ENCODE measurements around the gene KDM4B. TPM values are rescaled to one million over a fixed set of nuclear protein-coding genes. Genes with fewer than 3 reads are reported as not detected.

KDM4B gene
- polyA plus RNA-seq, 1 of the 3 experiments (the other 2 are of a cell fraction): 12.2 TPM

DNA sequence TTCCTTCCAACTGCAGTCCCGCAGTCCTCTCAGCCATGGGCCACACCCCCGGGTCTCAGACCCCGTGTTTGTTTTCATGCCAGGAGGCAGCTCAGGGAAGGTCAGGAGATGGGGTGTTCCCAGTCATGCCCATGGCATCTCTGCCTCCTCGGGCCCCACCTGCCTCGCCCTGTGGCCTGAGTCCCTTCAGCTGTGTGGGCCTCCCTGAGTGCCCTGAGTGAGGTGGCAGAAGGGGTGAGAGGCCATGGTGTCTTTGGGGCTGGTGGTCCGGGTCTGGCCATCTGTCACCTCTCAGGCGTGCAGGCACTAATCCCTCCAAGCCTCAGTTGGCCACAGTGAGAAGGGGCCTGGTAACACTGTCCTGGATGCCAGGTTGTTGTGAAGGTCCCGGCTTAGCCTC, 10.9 kb upstream of the KDM4B start:
- Histone ChIP-seq H3K9me3 (no peaks in the 10 kb centered on the region), H4K20me1 (ENCODE audit: insufficient read depth) (peaks cover 1% of the 10 kb centered on the region; the same call in 1 of the 2 replicates), H2AFZ (ENCODE audit: low read depth) (no peak overlapping the region), H3K4me3 (ENCODE audit: low read depth in 2 of 2, low read length in 1 of 2) (no peak overlapping the region), H3K9me2 (no peaks in the 10 kb centered on the region), H3K79me2 (ENCODE audit: insufficient read depth) (peaks cover 8% of the 10 kb centered on the region; the same call in 1 of the 2 replicates), H3K4me1 (ENCODE audit: control insufficient read depth in 1 of 2, insufficient read depth in 2 of 2, low read depth in 1 of 2, low read length in 1 of 2) (no peaks in the 10 kb centered on the region), H3F3A (replicated peaks; ENCODE audit: insufficient read depth) (peaks cover 3% of the 10 kb centered on the region), H3K27ac (ENCODE audit: low read depth in 2 of 2, low read length in 1 of 2) (no peak overlapping the region), H3K4me2 (no peak overlapping the region), H3K36me3 (replicated peaks in 1 of 2; ENCODE audit: control insufficient read depth in 1 of 2, insufficient read depth in 2 of 2, low read length in 1 of 2) (peaks cover 19 to 32% of the 10 kb centered on the region in 2 experiments), H3K9ac (no peak overlapping the region), H3K27me3 (ENCODE audit: insufficient read depth) (no peaks in the 10 kb centered on the region)
- TF ChIP-seq RCOR1 (IDR thresholded peaks at IDR 0.05; ENCODE audit: low read length) (no peak), EP300 (IDR thresholded peaks at IDR 0.05; ENCODE audit: borderline replicate concordance in 1 of 2, low read depth in 1 of 2, low read length in 1 of 2) (no peak), GABPA (IDR thresholded peaks at IDR 0.05; ENCODE audit: low read depth) (no peak), GATA2 (CRISPR knock-in tag; IDR thresholded peaks at IDR 0.05) (no peak), MEF2A (IDR thresholded peaks at IDR 0.05; ENCODE audit: borderline replicate concordance, low read depth) (no peak), ELF1 (IDR thresholded peaks at IDR 0.05) (no peak), POLR2AphosphoS5 (IDR thresholded peaks at IDR 0.05; ENCODE audit: low read depth, low read length) (no peak), TAF1 (IDR thresholded peaks at IDR 0.05; ENCODE audit: borderline replicate concordance, low read depth, low read length) (no peak), SMC3 (IDR thresholded peaks at IDR 0.05; ENCODE audit: low read depth, low read length) (no peak), EZH2phosphoT487 (IDR thresholded peaks at IDR 0.05; ENCODE audit: borderline replicate concordance, low read depth) (no peak), FOXJ3 (CRISPR knock-in tag; IDR thresholded peaks at IDR 0.05) (no peak), CHD2 (IDR thresholded peaks at IDR 0.05; ENCODE audit: low read length, partially characterized antibody) (no peak), FOSL2 (IDR thresholded peaks at IDR 0.05; ENCODE audit: borderline replicate concordance, low read depth) (no peak), RFX5 (IDR thresholded peaks at IDR 0.05; ENCODE audit: low read length) (no peak), MXI1 (IDR thresholded peaks at IDR 0.05; ENCODE audit: low read depth, low read length) (no peak)
- TF ChIP-seq, protein P1, sequence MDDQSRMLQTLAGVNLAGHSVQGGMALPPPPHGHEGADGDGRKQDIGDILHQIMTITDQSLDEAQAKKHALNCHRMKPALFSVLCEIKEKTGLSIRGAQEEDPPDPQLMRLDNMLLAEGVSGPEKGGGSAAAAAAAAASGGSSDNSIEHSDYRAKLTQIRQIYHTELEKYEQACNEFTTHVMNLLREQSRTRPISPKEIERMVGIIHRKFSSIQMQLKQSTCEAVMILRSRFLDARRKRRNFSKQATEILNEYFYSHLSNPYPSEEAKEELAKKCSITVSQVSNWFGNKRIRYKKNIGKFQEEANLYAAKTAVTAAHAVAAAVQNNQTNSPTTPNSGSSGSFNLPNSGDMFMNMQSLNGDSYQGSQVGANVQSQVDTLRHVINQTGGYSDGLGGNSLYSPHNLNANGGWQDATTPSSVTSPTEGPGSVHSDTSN (IDR thresholded peaks at IDR 0.05): no peak
- TF ChIP-seq, protein P2, sequence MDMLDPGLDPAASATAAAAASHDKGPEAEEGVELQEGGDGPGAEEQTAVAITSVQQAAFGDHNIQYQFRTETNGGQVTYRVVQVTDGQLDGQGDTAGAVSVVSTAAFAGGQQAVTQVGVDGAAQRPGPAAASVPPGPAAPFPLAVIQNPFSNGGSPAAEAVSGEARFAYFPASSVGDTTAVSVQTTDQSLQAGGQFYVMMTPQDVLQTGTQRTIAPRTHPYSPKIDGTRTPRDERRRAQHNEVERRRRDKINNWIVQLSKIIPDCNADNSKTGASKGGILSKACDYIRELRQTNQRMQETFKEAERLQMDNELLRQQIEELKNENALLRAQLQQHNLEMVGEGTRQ (IDR thresholded peaks at IDR 0.05; ENCODE audit: borderline replicate concordance, low read depth, low read length): no peak
- TF ChIP-seq, protein P3, sequence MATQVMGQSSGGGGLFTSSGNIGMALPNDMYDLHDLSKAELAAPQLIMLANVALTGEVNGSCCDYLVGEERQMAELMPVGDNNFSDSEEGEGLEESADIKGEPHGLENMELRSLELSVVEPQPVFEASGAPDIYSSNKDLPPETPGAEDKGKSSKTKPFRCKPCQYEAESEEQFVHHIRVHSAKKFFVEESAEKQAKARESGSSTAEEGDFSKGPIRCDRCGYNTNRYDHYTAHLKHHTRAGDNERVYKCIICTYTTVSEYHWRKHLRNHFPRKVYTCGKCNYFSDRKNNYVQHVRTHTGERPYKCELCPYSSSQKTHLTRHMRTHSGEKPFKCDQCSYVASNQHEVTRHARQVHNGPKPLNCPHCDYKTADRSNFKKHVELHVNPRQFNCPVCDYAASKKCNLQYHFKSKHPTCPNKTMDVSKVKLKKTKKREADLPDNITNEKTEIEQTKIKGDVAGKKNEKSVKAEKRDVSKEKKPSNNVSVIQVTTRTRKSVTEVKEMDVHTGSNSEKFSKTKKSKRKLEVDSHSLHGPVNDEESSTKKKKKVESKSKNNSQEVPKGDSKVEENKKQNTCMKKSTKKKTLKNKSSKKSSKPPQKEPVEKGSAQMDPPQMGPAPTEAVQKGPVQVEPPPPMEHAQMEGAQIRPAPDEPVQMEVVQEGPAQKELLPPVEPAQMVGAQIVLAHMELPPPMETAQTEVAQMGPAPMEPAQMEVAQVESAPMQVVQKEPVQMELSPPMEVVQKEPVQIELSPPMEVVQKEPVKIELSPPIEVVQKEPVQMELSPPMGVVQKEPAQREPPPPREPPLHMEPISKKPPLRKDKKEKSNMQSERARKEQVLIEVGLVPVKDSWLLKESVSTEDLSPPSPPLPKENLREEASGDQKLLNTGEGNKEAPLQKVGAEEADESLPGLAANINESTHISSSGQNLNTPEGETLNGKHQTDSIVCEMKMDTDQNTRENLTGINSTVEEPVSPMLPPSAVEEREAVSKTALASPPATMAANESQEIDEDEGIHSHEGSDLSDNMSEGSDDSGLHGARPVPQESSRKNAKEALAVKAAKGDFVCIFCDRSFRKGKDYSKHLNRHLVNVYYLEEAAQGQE (IDR thresholded peaks at IDR 0.05; ENCODE audit: low read depth, low read length): no peak
- TF ChIP-seq, protein P4, sequence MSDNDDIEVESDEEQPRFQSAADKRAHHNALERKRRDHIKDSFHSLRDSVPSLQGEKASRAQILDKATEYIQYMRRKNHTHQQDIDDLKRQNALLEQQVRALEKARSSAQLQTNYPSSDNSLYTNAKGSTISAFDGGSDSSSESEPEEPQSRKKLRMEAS (IDR thresholded peaks at IDR 0.05; ENCODE audit: low read depth): no peak
- TF ChIP-seq, protein P5, sequence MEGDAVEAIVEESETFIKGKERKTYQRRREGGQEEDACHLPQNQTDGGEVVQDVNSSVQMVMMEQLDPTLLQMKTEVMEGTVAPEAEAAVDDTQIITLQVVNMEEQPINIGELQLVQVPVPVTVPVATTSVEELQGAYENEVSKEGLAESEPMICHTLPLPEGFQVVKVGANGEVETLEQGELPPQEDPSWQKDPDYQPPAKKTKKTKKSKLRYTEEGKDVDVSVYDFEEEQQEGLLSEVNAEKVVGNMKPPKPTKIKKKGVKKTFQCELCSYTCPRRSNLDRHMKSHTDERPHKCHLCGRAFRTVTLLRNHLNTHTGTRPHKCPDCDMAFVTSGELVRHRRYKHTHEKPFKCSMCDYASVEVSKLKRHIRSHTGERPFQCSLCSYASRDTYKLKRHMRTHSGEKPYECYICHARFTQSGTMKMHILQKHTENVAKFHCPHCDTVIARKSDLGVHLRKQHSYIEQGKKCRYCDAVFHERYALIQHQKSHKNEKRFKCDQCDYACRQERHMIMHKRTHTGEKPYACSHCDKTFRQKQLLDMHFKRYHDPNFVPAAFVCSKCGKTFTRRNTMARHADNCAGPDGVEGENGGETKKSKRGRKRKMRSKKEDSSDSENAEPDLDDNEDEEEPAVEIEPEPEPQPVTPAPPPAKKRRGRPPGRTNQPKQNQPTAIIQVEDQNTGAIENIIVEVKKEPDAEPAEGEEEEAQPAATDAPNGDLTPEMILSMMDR (IDR thresholded peaks at IDR 0.05): no peak
- ChIA-PET POLR2A (no interaction called here), CTCF (interaction anchor here (0.7 to 1.4 kb wide), 2 partner anchors 19 to 72 kb away, joined by 3 read pairs; no protein-coding TSS in a partner anchor)
- 91% methylated on average over 4 of the region's 8 CpGs for WGBS (ENCODE audit: low lambda C conversion rate)
- DNase-seq: no peak
